Smooth muscle cell (in vitro differentiated cells): ENCODE measurements around the gene YES1. TPM values are rescaled to one million over a fixed set of nuclear protein-coding genes. Genes with fewer than 3 reads are reported as not detected.

Source experiments
- DNase-seq: peaks from one replicate; lab custom pipeline; 2025; ENCODE audit not compliant: unreplicated experiment; lab: John Stamatoyannopoulos, UW
- H2AFZ ChIP-seq: fragments of 200-600 bp; sonication (generic); 2 replicates; pipeline ENCODE4 v1.6.0; 2016; ENCODE audit warnings: antibody characterized with exemption, low read depth, mild to moderate bottlenecking
- H3F3A ChIP-seq: fragments of 200-600 bp; sonication (generic); 2 replicates; pipeline ENCODE4 v1.6.0; 2017; ENCODE audit warnings: antibody characterized with exemption, low read depth
- H3K27ac ChIP-seq: fragments of 200-600 bp; sonication (generic); 2 replicates; pipeline ENCODE4 v1.5.1; 2016; ENCODE audit warnings: low read depth, mild to moderate bottlenecking
- H3K27me3 ChIP-seq: fragments of 200-600 bp; sonication (generic); 2 replicates; pipeline ENCODE4 v1.6.1; 2016; ENCODE audit warnings: low read depth, mild to moderate bottlenecking
- H3K36me3 ChIP-seq: fragments of 200-600 bp; sonication (generic); 2 replicates; pipeline ENCODE4 v1.5.1; 2016; ENCODE audit warnings: low read depth
- H3K4me1 ChIP-seq: fragments of 200-600 bp; sonication (generic); 2 replicates; pipeline ENCODE4 v1.5.1; 2016; ENCODE audit warnings: low read depth
- H3K4me2 ChIP-seq: fragments of 200-600 bp; sonication (generic); 2 replicates; pipeline ENCODE4 v1.6.0; 2016; ENCODE audit warnings: mild to moderate bottlenecking
- H3K4me3 ChIP-seq: fragments of 200-600 bp; sonication (generic); 2 replicates; pipeline ENCODE4 v1.5.1; 2016; ENCODE audit warnings: mild to moderate bottlenecking
- H3K79me2 ChIP-seq: fragments of 200-600 bp; sonication (generic); 2 replicates; pipeline ENCODE4 v1.6.0; 2016; ENCODE audit warnings: low read depth, mild to moderate bottlenecking
- H3K9ac ChIP-seq: fragments of 200-600 bp; sonication (generic); 2 replicates; pipeline ENCODE4 v1.6.0; 2016; ENCODE audit warnings: low read depth
- H3K9me3 ChIP-seq: fragments of 200-600 bp; sonication (generic); replicated peaks from 2 replicates; pipeline ENCODE4 v1.5.1; 2016; ENCODE audit warnings: low read depth
- H4K20me1 ChIP-seq: fragments of 200-600 bp; sonication (generic); 2 replicates; pipeline ENCODE4 v1.6.0; 2016; ENCODE audit warnings: low read depth
- WGBS: methylation state at CpG from one replicate; pipeline ENCODE4 v1.1.7; 2016; ENCODE audit warnings: low lambda C conversion rate; 5-methylcytosine and 5-hydroxymethylcytosine counted together
- polyA plus RNA-seq: library from polyadenylated mRNA; unstranded; fragments of >200 nt; fragmentation: Nextera tagmentation; extraction: Ambion mirVana; gene quantifications from 2 replicates; pipeline ENCODE4 v1.2.1, GENCODE V29; 2016
- total RNA-seq: library from RNA; depleted of rRNA; stranded (reverse); fragments of >200 nt; gene quantifications from 2 replicates; pipeline ENCODE4 v1.2.3, GENCODE V29; 2014
- TF ChIP-seq, protein P1 (sequence below): fragments of 200-600 bp; sonication (generic); IDR thresholded peaks from 2 replicates; pipeline ENCODE4 v1.5.1; 2017; ENCODE audit warnings: borderline replicate concordance, mild to moderate bottlenecking, antibody characterized with exemption; ENCODE audit not compliant: insufficient read depth, poor library complexity, severe bottlenecking

YES1 gene
- total and polyA plus RNA-seq, 2 experiments from 2014 or later, result 22.6 to 179 TPM

DNA sequence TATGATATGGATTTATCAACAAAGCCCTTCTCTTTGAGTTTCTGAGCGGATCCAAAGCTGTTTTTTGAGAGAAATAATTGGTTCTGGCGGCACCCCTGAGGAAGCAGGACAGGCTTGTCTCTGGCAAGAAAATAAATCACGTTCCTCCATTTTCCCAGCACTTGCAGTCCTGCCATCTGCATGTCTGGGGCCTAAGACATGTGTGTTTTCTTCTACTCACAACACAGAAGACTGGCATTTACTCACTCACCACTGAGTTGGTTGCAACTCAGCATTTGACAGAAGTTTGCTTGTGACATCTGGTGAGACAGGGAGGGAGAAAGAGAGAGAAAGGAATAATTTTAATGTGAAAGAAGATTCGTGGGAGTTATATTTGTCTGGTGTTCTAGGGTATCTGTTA is 37.0 kb upstream of the YES1 start:
- WGBS, result 92% methylated on average over 4 of the region's 4 CpGs
- Histone ChIP-seq H3K4me2 (no peak overlapping the region), H3K9ac (no peak overlapping the region), H3K9me3 (no peaks in the 10 kb centered on the region), H3K4me3 (no peak overlapping the region), H3K79me2 (no peaks in the 10 kb centered on the region), H3K27ac (no peak overlapping the region), H2AFZ (no peak overlapping the region), H3F3A (no peaks in the 10 kb centered on the region), H3K27me3 (no peaks in the 10 kb centered on the region), H3K36me3 (no peaks in the 10 kb centered on the region), H4K20me1 (no peaks in the 10 kb centered on the region), H3K4me1 (no peaks in the 10 kb centered on the region)
- TF ChIP-seq, protein P1, sequence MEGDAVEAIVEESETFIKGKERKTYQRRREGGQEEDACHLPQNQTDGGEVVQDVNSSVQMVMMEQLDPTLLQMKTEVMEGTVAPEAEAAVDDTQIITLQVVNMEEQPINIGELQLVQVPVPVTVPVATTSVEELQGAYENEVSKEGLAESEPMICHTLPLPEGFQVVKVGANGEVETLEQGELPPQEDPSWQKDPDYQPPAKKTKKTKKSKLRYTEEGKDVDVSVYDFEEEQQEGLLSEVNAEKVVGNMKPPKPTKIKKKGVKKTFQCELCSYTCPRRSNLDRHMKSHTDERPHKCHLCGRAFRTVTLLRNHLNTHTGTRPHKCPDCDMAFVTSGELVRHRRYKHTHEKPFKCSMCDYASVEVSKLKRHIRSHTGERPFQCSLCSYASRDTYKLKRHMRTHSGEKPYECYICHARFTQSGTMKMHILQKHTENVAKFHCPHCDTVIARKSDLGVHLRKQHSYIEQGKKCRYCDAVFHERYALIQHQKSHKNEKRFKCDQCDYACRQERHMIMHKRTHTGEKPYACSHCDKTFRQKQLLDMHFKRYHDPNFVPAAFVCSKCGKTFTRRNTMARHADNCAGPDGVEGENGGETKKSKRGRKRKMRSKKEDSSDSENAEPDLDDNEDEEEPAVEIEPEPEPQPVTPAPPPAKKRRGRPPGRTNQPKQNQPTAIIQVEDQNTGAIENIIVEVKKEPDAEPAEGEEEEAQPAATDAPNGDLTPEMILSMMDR, result no peak
- DNase-seq, result no peak

DNA sequence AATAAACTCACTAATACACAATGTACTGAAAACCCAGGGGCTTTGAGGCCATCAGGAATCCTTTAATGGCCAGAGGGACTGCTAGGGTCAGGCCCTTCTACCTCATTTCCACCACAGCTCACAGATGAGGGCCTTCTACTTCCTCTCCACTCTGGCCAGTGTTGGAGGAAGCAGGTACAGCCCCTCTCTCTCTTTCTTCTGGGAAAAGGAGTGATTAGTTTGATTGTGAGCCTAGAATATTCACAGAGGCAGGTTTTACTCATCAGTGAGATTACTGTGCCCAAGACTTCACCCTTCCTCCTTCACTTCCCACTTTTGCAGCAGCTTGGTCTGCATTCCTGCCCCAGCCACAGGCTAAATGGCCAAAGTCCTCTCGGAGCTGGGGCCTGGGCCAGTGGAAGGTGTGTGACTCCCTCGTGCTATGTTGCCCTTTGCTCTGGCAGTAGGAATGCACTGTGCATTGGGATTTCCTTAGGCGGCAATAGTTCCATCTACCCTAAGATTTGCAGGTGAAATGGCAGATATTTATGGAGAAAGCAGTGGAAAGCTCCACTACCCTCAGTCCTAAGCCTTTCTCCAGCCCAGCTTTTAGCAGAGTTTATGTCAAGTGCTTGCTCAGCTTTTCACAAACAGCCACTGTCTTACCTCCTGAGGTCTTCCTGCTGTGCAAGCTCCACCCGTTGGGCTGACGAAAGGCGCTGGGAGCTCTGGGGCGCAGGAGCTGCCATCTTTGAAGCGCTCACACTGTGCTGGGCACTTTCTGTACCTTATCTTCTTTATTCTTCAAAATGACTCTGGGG is 36.2 kb upstream of the YES1 start:
- Histone ChIP-seq H3K27ac (no peak overlapping the region), H3K9ac (no peak overlapping the region), H3K4me3 (no peak overlapping the region), H3K27me3 (no peaks in the 10 kb centered on the region), H3K9me3 (no peaks in the 10 kb centered on the region), H4K20me1 (no peaks in the 10 kb centered on the region), H3K4me2 (no peak overlapping the region), H3K79me2 (no peaks in the 10 kb centered on the region), H3K4me1 (no peaks in the 10 kb centered on the region), H2AFZ (no peak overlapping the region), H3F3A (no peaks in the 10 kb centered on the region), H3K36me3 (no peaks in the 10 kb centered on the region)
- 84% methylated on average over 8 of the region's 8 CpGs for WGBS
- no peak for DNase-seq
- TF ChIP-seq, protein P1, result no peak

DNA sequence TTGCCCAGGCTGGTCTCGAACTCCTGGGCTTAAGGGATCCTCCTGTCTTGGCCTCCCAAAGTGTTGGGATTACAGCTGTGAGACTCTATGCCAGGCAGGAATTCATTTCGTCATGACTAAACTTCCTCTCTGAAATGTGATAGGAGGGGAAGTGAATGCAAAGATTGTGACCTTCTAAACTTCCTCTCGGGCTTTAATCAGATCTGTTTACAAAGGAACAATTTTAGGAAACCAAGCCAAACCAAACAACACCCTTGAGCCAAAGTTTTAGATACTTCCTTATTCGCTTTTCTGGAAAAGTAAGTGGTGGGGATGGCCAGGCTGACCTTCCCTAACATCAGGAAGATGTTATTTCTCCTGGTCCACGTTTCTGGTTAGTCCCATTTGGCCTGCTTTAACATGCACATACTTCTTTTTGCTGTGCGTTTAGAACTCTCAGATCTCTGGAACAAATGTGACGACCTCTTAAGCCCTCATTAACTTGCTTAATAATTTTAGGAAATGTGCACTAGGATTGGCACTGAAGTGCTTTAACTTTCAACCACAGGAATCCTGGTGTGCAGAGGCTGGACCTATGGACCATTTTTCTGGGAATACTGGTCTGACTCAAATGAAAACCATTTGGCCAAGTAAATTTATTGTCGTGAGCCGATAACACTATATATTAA is 33.2 kb upstream of the YES1 start:
- H3K36me3 ChIP-seq, result no peaks in the 10 kb centered on the region
- TF ChIP-seq, protein P1, result no peak
- peaks cover 11% of the 10 kb centered on the region for H3K27me3 ChIP-seq
- no peak overlapping the region for H3K9ac ChIP-seq
- H3F3A ChIP-seq, result no peaks in the 10 kb centered on the region
- no peak overlapping the region for H2AFZ ChIP-seq
- no peaks in the 10 kb centered on the region for H4K20me1 ChIP-seq
- no peaks in the 10 kb centered on the region for H3K79me2 ChIP-seq
- WGBS, result 52% methylated on average over 9 of the region's 9 CpGs
- no peaks in the 10 kb centered on the region for H3K9me3 ChIP-seq
- DNase-seq, result no peak
- H3K27ac ChIP-seq, result no peak overlapping the region
- H3K4me2 ChIP-seq, result no peak overlapping the region
- no peaks in the 10 kb centered on the region for H3K4me1 ChIP-seq
- no peak overlapping the region for H3K4me3 ChIP-seq
